GM12801 (cell line): Measurements from ENCODE around the gene PAQR3.

Source experiments
- TF ChIP-seq, protein P1 (sequence below): IDR thresholded peaks from one replicate; pipeline ENCODE4 v1.5.1; 2011; ENCODE audit warnings: control low read depth; ENCODE audit not compliant: insufficient read length; ENCODE audit errors: extremely low read depth

Gene PAQR3

DNA sequence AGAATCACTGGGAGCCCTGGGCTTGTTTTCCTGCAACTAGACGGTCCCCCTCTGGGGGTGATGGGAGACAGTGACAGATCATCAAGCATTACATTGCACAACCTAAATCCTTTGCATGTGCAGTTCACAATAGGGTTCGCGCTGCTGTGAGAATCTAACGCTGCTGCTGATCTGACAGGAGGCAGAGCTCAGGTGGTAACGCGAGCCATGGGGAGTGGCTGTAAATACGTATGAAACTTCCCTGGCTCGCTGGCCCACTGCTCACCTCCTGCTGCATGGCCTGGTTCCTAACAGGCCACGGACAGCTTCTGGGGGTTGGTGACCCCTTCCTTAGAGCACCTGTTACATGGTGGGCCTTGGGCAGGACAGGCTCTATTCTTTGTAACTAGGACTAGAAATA is 10.4 kb downstream of the PAQR3 start:
- TF ChIP-seq, protein P1, sequence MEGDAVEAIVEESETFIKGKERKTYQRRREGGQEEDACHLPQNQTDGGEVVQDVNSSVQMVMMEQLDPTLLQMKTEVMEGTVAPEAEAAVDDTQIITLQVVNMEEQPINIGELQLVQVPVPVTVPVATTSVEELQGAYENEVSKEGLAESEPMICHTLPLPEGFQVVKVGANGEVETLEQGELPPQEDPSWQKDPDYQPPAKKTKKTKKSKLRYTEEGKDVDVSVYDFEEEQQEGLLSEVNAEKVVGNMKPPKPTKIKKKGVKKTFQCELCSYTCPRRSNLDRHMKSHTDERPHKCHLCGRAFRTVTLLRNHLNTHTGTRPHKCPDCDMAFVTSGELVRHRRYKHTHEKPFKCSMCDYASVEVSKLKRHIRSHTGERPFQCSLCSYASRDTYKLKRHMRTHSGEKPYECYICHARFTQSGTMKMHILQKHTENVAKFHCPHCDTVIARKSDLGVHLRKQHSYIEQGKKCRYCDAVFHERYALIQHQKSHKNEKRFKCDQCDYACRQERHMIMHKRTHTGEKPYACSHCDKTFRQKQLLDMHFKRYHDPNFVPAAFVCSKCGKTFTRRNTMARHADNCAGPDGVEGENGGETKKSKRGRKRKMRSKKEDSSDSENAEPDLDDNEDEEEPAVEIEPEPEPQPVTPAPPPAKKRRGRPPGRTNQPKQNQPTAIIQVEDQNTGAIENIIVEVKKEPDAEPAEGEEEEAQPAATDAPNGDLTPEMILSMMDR, result no peak

DNA sequence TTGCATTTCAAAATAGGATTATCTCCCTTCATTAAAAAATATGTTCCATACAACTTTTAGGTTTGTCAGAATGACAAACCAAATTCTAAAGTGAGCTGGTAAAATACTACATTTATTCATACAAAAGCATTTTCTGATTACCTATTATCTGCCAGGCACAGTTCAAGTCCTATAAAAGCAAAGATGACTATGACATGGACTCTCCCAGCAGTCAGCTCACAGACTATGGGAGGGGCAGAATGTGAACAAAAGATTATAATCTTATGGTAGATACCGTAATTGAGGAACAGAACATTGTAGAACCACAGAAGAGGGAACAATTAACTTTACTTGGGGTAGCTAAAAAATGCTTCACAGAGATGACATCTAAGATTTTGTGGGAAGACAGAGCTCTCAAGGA is 12.4 kb downstream of the PAQR3 start:
- TF ChIP-seq, protein P1, result no peak

DNA sequence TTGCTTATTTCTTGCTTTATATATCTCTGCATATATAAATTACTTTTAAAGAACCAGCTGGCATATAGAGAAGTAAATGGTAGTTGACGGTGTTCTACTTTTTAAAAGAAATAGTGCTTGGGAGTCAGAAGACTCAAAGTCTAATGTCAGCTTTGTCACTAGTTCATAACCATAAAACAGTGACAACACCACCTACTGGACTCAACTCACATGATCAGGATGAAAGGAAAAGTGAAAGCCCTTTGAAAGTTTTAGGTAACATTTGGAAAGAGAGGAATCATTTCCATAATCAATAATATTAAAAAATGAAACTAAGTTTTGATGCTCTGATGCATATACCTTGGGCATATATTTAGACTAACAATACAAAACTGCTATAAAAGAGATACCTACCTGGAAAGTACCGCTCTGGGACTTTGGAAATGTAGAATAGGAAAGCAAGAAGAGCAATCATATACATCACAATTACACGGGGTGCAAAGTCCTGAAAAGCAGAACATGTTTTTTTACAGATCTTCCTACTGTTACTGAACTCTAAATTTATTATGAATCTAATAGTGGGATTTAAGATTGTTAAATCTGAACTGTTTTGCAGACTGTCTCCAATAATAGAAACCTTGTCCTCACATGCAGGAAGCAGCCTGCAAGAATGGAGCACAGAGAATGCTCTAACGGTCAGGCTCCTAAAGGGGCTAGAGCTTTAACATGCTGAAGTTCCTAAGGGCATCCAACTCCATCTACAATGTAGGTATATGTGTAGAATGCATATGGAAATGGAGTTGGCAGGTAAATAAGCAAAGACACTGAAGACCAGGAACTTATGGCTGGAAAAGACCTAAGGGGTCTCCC is 15.6 kb downstream of the PAQR3 start:
- TF ChIP-seq, protein P1, result no peak

DNA sequence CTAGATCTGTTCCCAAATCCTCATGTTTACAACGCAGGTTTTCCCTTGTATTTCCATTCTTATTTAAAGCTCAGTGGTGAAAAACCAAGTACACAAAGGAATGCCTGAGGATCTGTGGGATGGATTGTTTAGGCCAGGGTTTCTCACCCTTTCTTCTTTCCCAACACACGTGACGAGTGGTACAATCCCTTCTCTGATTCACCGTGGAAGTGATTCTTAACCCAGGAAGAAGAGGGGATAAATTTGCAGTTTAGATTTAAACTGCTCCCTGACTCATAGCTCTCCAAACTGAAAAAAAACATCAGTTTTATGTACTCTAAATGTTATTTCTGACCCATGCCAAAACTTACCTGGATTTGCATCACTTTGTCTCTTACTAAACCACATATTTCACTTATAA is 17.0 kb downstream of the PAQR3 start:
- TF ChIP-seq, protein P1, result no peak

DNA sequence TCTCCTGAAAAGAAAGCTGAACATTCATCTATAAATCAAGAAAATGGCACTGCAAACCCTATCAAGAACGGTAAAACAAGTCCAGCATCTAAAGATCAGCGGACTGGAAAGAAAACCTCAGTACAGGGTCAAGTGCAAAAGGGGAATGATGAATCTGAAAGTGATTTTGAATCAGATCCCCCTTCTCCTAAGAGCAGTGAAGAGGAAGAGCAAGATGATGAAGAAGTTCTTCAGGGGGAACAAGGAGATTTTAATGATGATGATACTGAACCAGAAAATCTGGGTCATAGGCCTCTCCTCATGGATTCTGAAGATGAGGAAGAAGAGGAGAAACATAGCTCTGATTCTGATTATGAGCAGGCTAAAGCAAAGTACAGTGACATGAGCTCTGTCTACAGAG is 28.6 kb downstream of the PAQR3 start:
- TF ChIP-seq, protein P1, result no peak

DNA sequence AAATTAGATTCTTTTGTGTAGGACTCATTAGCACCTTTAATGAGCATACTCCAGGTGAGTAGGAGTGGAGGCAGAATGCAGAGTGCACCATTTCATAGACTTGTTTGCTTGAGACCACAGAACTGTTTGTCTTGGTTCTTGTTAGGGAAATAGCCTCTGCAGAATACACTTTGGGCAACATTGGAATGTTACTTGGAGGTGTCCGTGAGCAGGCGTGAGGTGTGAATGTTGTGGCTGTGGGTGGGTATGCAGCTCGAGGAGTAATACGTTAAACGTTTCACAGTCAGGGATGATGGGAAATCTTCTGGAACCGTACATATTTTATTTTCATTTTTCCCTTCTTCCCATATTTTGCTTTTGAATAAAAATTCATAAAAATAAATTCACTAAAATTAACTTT is 31.6 kb downstream of the PAQR3 start:
- TF ChIP-seq, protein P1, result no peak

DNA sequence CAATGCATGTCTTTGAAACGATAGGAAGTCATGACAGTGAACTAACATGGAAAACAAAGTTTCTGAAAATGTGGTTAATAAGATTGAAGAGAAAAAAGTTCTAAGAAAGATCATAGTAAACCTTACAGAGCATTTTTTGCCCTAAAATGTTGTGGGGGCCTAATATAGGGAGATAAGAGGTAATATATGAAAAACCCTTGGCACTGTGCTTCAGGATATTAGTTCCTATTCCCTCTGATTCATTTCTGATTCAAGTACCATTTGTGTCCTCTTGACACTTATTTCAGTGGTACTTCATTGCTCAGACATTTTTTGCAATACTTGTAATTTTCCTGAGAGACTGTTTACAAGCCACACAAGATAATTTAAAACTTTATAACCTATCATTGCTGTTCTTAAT is 35.1 kb downstream of the PAQR3 start:
- TF ChIP-seq, protein P1, result no peak
